Esophagus muscularis mucosa (tissue), 4 donors: ENCODE data around the gene MYMX. TPM values are rescaled to one million over a fixed set of nuclear protein-coding genes. Genes with fewer than 3 reads are reported as not detected.

Experiments
- DNase-seq: peaks from one replicate; pipeline ENCODE4 v3.0.0-alpha.2; 2017; ENCODE audit errors: extremely low spot score
- H3K27ac ChIP-seq, 4 donors: fragments of 200-600 bp; sonication (generic); replicated peaks in 1 of 4; 1 replicate in 3 of 4; 2 replicates in 1 of 4; pipeline ENCODE4 v1.5.1; 2016 to 2019; ENCODE audit warnings: mild to moderate bottlenecking in 1 of 4
- H3K27me3 ChIP-seq, 4 donors: fragments of 200-600 bp; sonication (generic); one replicate each; pipeline versions ENCODE4 v1.5.1 to v1.6.0; 2016 to 2019
- H3K36me3 ChIP-seq, 4 donors: fragments of 200-600 bp; sonication (generic); one replicate each; pipeline ENCODE4 v1.5.1; 2016 to 2019
- H3K4me1 ChIP-seq, 4 donors: fragments of 200-600 bp; sonication (generic); one replicate each; pipeline ENCODE4 v1.5.1; 2016 to 2019
- H3K4me3 ChIP-seq, 4 donors: fragments of 200-600 bp; sonication (generic); 1 replicate in 2 of 4; 2 replicates in 2 of 4; pipeline ENCODE4 v1.5.1; 2016 to 2019; ENCODE audit warnings: mild to moderate bottlenecking in 4 of 4, moderate library complexity in 1 of 4
- H3K9me3 ChIP-seq, 4 donors: fragments of 200-600 bp; sonication (generic); 1 replicate in 3 of 4; 2 replicates in 1 of 4; pipeline ENCODE4 v1.5.1; 2016 to 2019
- CTCF ChIP-seq, 3 experiments: fragments of 200-600 bp in 2 of 3; fragments of 450-650 bp in 1 of 3; sonication (generic) in 2 of 3; IDR thresholded peaks; one replicate each; pipeline ENCODE4 v1.5.1; 2017 to 2019; ENCODE audit warnings: antibody characterized with exemption in 3 of 3, mild to moderate bottlenecking in 2 of 3, moderate library complexity in 1 of 3
- EP300 ChIP-seq: sonication (generic); formaldehyde crosslinking; IDR thresholded peaks from one replicate; pipeline ENCODE4 v1.6.1; 2017; ENCODE audit warnings: antibody characterized with exemption
- POLR2A ChIP-seq: fragments of 450-650 bp; IDR thresholded peaks from one replicate; pipeline ENCODE4 v1.6.1; 2017; ENCODE audit warnings: antibody characterized with exemption, moderate library complexity, mild to moderate bottlenecking, low read depth
- POLR2AphosphoS5 ChIP-seq, 2 donors: sonication (generic); formaldehyde crosslinking; IDR thresholded peaks; one replicate each; pipeline ENCODE4 v1.6.1; 2017; ENCODE audit warnings: antibody characterized with exemption in 2 of 2
- WGBS: methylation state at CpG from one replicate; pipeline ENCODE4 v1.1.5; 2018; 5-methylcytosine and 5-hydroxymethylcytosine counted together
- intact Hi-C: fragments of 100-400 bp; cut with DNase I; formaldehyde crosslinking; loops from one replicate; pipeline ENCODE4 v1.15.1; 2023
- total RNA-seq, 4 donors: library from RNA; depleted of rRNA; stranded (reverse); fragments of >200 nt; gene quantifications; one replicate each; pipeline versions ENCODE4 v1.1.0 to v1.2.1, GENCODE V29; 2016

MYMX gene
- total RNA-seq, 4 donors from 2014 or later: not detected

- TF ChIP-seq EP300 (no peak), CTCF (IDR thresholded peaks at IDR 0.05) (no peak), POLR2A (no peak), POLR2AphosphoS5 (IDR thresholded peaks at IDR 0.05) (no peak)
- intact Hi-C loops: no loop called here
- peak overlapping the region in 3 of 4 donors; percentile 3 to 75 (median 75) for H3K4me3 ChIP-seq
- no peaks in the 10 kb centered on the region for H3K27me3 ChIP-seq
- no peaks in the 10 kb centered on the region for H3K9me3 ChIP-seq
- no peaks in the 10 kb centered on the region for H3K36me3 ChIP-seq
- DNase-seq: no peak
- H3K4me1 ChIP-seq: peaks cover 76 to 100% (median 94%) of the 10 kb centered on the region in 4 donors
- peak overlapping the region; percentile 95 to 98 (median 96) for H3K27ac ChIP-seq
- 69% methylated on average over 4 of the region's 4 CpGs for WGBS
These were observed 4.2 kb downstream of the MYMX start for GRCh38 chr6:44220913-44221290.

- Histone ChIP-seq H3K4me3 (peak overlapping the region; percentile 73 to 82 (median 77)), H3K36me3 (no peaks in the 10 kb centered on the region), H3K27me3 (no peaks in the 10 kb centered on the region), H3K27ac (peak overlapping the region; percentile 95 to 98 (median 96)), H3K4me1 (peaks cover 81 to 100% (median 95%) of the 10 kb centered on the region in 4 donors), H3K9me3 (no peaks in the 10 kb centered on the region)
- intact Hi-C loops: no loop called here
- 3% methylated on average over 4 of the region's 4 CpGs for WGBS
- TF ChIP-seq EP300: peak; percentile 13
- TF ChIP-seq CTCF (IDR thresholded peaks at IDR 0.05): peak; percentile 83 to 90 (median 84)
- TF ChIP-seq POLR2AphosphoS5 (IDR thresholded peaks at IDR 0.05): peak; percentile 86 to 90
- peak; percentile 25 for TF ChIP-seq POLR2A
- DNase-seq: peak; percentile 97
These were observed 4.7 kb downstream of the MYMX start for GRCh38 chr6:44221291-44221960.

GRCh38 chr6:44221961-44222335, 5.2 kb downstream of the MYMX start:
- peak overlapping the region; percentile 73 to 82 (median 77) for H3K4me3 ChIP-seq
- TF ChIP-seq CTCF (IDR thresholded peaks at IDR 0.05) (no peak), POLR2AphosphoS5 (IDR thresholded peaks at IDR 0.05) (no peak), POLR2A (no peak), EP300 (no peak)
- no peaks in the 10 kb centered on the region for H3K36me3 ChIP-seq
- WGBS: 44% methylated on average over 1 of the region's 2 CpGs
- H3K9me3 ChIP-seq: no peaks in the 10 kb centered on the region
- intact Hi-C loops: no loop called here
- no peak for DNase-seq
- peak overlapping the region; percentile 95 to 98 (median 96) for H3K27ac ChIP-seq
- H3K27me3 ChIP-seq: no peaks in the 10 kb centered on the region
- peaks cover 82 to 100% (median 95%) of the 10 kb centered on the region in 4 donors for H3K4me1 ChIP-seq

GRCh38 chr6:44222486-44223318, 6.0 kb downstream of the MYMX start:
- no peak for TF ChIP-seq POLR2A
- TF ChIP-seq CTCF (IDR thresholded peaks at IDR 0.05): no peak
- intact Hi-C loops: no loop called here
- 18% methylated on average over 26 of the region's 26 CpGs for WGBS
- Histone ChIP-seq H3K36me3 (no peaks in the 10 kb centered on the region), H3K27ac (peak overlapping the region; percentile 95 to 98 (median 96)), H3K9me3 (no peaks in the 10 kb centered on the region), H3K27me3 (no peaks in the 10 kb centered on the region), H3K4me3 (peak overlapping the region; percentile 73 to 82 (median 77)), H3K4me1 (peaks cover 82 to 100% (median 95%) of the 10 kb centered on the region in 4 donors)
- DNase-seq: no peak
